GM13976 (cell line): ENCODE results near the gene RFTN1.

ENCODE experiments used
- DNase-seq: peaks from one replicate; pipeline ENCODE4 v3.0.0; 2012; ENCODE audit warnings: low spot score
- CTCF ChIP-seq: IDR thresholded peaks from 2 replicates; pipeline ENCODE4 v1.5.1; 2012; ENCODE audit warnings: borderline replicate concordance, mild to moderate bottlenecking; ENCODE audit not compliant: insufficient read depth; ENCODE audit errors: extremely low read depth, missing control alignments, control extremely low read depth
- in situ Hi-C: fragments of 300-500 bp; cut with MboI; formaldehyde crosslinking; loops from one replicate; pipeline ENCODE4 v1.12.0; 2022; ENCODE audit warnings: low sequenced_read_pairs, mixed read lengths, inconsistent platforms; ENCODE audit not compliant: unreplicated experiment

Gene RFTN1

GRCh38 chr3:16295298-16295890, 218.1 kb downstream of the RFTN1 start:
- TF ChIP-seq CTCF = no peak
- in situ Hi-C loops = loop anchor here (25.0 kb wide), 1 partner anchor 917 kb away; no protein-coding TSS in a partner anchor
- DNase-seq = no peak

GRCh38 chr3:16294844-16295243, 218.7 kb downstream of the RFTN1 start:
- TF ChIP-seq CTCF = no peak
- DNase-seq = no peak
- in situ Hi-C loops = loop anchor here (25.0 kb wide), 1 partner anchor 917 kb away; no protein-coding TSS in a partner anchor

GRCh38 chr3:16290827-16291196, 222.7 kb downstream of the RFTN1 start:
- in situ Hi-C loops = loop anchor here (25.0 kb wide), 1 partner anchor 921 kb away; no protein-coding TSS in a partner anchor
- no peak for TF ChIP-seq CTCF
- no peak for DNase-seq

- TF ChIP-seq CTCF = peak; percentile 72
- in situ Hi-C loops = loop anchor here (25.0 kb wide), 1 partner anchor 922 kb away; no protein-coding TSS in a partner anchor
Measured at GRCh38 chr3:16290007-16290826, 223.3 kb downstream of the RFTN1 start.

GRCh38 chr3:16289144-16289889, 224.2 kb downstream of the RFTN1 start:
- DNase-seq = no peak
- in situ Hi-C loops = loop anchor here (25.0 kb wide), 1 partner anchor 923 kb away; no protein-coding TSS in a partner anchor
- no peak for TF ChIP-seq CTCF

More at GRCh38 chr3:16290007-16290826, 223.3 kb downstream of the RFTN1 start:
- DNase-seq = peak; percentile 24

GRCh38 chr3:16288664-16289063, 224.8 kb downstream of the RFTN1 start:
- no peak for TF ChIP-seq CTCF

More at GRCh38 chr3:16288664-16289063, 224.8 kb downstream of the RFTN1 start:
- no peak for DNase-seq
- in situ Hi-C loops = loop anchor here (25.0 kb wide), 1 partner anchor 924 kb away; no protein-coding TSS in a partner anchor
